GM21526 (cell line): ENCODE results near the gene SNTB2.
"Not testable (repeated sequence)": the region's sequence is repeated elsewhere in the genome, so short reads cannot be mapped to it uniquely, and the experiment has no call there.

ENCODE experiments used
- ATAC-seq: cut with Tn5 transposase; IDR thresholded peaks from one replicate; pipeline ENCODE4 v1.9.1; 2021; ENCODE audit warnings: moderate library complexity; ENCODE audit not compliant: unreplicated experiment, low FRiP score

The SNTB2 gene

GRCh38 chr16:69225121-69225520 lies 38.2 kb downstream of the SNTB2 start:
- no peak for ATAC-seq

DNA sequence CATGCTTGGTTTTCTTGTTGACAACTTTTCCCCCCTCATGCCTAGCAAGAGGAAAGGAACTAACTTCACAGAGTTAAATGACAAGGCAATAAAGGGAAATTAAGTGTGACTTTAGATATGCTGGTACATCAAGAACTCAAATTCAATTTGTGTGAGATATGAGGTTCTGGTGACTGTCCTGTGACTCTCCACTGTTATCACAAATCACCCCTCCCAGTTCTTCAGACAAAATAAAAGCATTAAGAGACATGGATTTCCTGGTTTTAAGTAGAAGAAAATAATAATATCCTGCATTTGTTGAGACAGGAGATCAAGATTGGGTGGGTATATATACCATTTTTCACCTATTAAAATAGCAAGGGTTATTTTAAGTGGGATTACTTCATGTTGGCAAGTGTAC lies 46.2 kb downstream of the SNTB2 start:
- ATAC-seq: no peak

DNA sequence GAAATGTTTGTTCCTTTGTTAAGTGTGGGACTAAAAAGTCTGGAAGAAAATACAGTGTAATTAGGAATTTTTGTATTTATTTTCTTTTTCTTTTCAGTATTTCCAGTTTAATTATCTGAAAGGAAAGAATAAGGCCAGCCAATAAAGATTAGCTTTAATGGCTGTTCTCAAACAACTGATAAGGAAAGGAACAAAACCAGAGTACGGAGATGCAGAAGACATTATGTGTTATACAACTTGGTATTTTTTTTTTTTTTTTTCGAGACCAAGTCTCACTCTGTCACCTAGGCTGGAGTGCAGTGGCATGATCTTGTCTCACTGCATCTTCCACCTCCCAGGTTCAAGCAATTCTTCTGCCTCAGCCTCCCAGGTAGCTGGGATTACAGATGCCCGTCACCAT lies 47.5 kb downstream of the SNTB2 start:
- no peak for ATAC-seq

DNA sequence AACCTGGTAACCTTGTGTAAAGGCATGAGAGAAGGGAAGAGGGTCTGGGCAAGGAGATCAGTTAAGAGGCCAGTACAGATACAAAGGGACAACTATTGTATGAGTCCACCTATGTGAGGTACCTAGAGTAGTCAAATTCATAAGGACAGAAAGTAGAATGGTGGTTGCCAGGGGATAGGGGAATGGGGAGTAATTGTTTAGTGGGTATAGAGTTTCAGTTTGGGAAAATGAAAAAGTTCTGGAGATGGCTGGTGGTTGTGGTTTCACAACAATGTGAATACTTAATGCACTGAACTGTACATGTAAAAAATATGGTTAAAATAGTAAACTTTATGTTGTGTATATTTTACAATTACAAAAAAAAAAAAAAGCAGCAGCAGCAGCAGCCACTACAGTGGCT lies 49.4 kb downstream of the SNTB2 start:
- no peak for ATAC-seq

- no peak for ATAC-seq
These were observed 50.3 kb downstream of the SNTB2 start for GRCh38 chr16:69237296-69237695.

GRCh38 chr16:69239851-69240250 lies 52.9 kb downstream of the SNTB2 start:
- ATAC-seq: no peak

DNA sequence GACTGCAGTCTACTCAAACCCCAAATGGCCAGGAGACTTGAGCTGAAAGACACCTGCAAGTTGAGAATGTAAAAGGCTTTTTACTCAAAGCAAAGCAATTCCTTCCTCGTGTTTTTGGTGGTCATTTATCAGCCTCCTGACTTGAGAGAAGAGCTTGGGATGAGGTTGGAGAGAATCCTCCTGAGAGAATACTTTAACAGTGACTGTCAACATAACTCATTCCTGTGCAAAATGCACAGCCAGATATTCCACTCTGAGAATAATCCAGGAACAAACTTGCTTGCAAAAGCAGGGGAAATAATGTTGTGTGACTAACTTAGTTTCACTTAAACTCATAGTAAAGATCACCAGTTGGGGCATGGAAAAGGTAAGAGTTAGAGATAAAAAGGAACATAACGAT lies 53.4 kb downstream of the SNTB2 start:
- no peak for ATAC-seq

- ATAC-seq: no peak
These were observed 55.0 kb downstream of the SNTB2 start for GRCh38 chr16:69241926-69242325.

DNA sequence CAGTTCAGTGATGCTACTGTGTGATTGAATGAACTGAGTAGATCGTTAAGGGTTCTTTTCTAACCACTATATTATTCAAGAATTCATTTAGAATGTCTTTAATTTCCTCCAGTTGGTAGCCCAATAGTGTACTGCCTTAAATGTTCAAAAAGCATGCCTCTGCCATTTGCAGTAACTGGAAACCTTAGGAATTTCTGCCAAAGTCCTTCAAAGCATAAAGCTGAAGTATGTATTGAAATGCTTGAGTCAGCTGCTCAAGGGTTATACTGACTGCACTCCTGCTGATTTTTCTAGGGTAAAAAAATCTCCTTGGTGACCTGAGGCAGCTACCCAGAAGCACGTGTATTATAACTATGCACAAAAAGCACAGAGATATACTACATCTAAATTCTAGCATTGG lies 56.5 kb downstream of the SNTB2 start:
- no peak for ATAC-seq

DNA sequence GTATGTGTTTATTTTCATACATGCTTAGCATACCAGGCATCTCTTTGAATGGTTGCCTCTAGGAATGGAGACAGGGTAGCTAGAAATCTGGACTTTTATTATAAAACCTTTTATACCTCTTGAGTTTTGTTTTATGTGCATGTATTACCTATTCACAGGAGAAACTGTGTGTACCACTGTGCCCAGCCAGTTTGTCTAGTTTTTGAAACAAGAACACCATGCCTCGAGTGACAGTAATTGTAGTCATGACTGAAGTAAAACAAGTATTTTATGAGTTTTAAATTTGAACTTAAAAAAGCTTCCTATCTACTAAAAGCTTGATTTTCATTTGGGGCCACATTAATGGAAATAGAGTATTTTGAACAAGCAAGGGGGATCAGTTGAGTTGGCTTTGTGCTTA lies 57.4 kb downstream of the SNTB2 start:
- no peak for ATAC-seq

DNA sequence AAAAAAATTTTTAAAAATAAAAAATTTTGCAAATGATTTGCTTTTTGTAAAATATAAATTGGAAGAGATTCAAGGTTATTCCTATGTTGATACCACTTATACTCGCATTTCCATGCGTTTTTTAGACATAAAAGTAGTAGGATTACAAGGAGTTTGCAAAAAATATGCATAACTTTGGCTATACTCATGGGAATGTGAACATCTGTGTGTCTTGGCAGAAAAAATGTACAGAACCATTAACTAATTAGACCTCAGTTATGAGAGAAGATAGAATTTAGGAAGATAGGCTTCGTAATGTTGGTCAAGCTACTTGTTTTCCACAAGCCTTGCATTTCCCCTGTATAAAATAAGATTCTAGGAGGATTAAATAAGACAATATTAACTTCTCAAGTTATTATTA lies 63.1 kb downstream of the SNTB2 start:
- no peak for ATAC-seq

GRCh38 chr16:69253870-69254341 lies 66.9 kb downstream of the SNTB2 start:
- no peak for ATAC-seq

DNA sequence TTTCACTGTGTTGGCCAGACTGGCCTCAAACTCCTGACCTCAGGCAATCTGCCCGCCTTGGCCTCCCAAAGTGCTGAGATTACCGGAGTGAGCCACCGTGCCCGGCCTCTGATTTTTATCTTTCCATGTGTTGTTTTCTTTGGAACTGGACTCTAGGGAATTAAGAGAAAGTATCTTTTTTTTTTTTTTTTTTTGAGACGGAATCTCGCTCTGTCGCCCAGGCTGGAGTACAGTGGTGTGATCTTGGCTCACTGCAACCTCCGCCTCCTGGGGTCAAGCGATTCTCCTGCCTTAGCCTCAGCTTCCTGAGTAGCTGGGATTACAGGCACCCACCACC lies 72.4 kb downstream of the SNTB2 start:
- ATAC-seq: not testable (repeated sequence)

DNA sequence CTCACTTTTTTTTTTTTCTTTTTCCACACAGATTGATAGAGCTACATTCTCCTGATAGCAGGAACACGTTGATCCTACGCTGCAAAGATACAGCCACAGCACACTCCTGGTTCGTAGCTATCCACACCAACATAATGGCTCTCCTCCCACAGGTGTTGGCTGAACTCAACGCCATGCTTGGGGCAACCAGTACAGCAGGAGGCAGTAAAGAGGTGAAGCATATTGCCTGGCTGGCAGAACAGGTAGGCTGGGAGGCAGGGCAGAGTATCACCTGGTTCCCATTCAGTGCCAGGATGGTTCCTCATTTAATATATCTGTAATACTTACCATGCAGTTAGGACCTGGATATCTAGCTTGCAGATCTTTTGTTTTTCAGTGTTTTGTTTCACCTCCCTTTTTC lies 73.1 kb downstream of the SNTB2 start:
- no peak for ATAC-seq

DNA sequence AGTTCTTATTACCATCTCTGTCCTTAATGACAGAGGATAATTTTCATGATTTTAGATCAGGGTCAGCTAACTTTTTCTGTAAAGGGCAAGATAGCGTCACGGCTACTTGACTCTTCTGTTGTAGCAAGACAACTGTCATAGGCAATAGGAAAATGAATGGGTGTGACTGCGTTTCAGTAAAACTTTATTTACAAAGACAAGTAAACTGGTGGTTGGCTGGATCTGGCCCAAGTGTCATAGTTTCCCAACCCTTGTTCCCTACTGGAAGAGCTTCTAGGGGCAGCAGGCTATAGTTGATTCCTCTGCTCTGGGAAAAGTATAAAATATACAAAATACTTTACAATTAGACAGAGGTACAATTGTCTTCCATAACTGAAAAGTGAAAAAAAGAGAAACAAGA lies 73.5 kb downstream of the SNTB2 start:
- ATAC-seq: no peak

DNA sequence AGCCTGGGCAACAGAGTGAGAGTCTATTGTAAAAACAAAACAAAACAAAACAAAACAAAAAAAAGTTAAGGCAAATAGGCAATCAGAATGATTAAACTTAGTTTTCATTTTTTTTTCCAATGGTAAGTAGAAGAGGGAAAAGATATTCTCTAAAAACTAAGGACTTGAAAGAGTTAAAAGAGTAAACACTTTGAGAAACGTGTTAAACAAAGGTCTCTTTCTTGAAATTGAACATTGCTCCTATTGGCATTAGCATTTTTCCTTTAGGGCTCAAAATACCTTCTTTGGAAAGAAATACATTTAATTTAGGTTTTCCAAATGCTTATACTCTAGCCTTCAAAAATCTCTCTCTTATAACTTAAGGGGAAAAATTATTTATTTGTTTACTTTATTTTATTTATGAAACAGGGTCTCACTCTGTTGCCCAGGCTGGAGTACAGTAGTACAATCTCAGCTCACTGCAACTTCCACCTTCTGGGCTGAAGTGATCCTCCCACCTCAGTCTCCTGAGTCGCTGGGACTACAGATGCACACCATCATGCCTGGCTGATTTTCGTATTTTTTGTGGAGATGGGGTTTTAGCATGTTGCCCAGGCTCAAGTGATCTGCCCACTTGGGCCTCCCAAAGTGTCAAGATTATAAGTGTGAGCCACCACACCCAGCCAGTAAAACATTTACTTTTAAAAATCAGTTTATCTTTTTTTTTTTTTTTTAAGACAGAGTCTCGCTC lies 79.5 kb downstream of the SNTB2 start:
- ATAC-seq: no peak

- no peak for ATAC-seq
These were observed 80.7 kb downstream of the SNTB2 start for GRCh38 chr16:69267633-69268032.

- no peak for ATAC-seq
These were observed 83.4 kb downstream of the SNTB2 start for GRCh38 chr16:69270395-69270794.

DNA sequence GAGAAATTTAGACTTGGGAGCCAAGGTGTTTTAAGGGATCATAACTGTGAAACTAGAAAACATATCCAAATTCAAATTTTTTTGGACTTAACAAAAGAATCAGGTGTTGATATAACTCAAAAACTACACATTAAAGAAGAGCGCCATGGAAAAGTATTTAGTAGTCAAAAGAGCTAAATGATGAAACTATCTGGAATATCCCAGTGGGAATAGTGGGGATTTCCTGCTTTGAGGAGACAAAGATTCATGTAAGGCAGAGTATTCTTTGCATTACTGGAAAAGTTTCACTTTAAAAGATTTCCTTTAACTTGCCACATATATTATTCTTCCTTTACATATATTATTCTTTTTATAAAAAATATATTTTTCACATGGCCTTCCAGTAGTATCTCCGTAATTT lies 83.9 kb downstream of the SNTB2 start:
- ATAC-seq: no peak

- no peak for ATAC-seq
These were observed 86.0 kb downstream of the SNTB2 start for GRCh38 chr16:69273009-69273408.

GRCh38 chr16:69274699-69275235 lies 87.8 kb downstream of the SNTB2 start:
- ATAC-seq: no peak
